GM12873 (cell line): Measurements from ENCODE around the gene PPP1R12B.
A peak's percentile ranks its signal among the peaks of the same experiment; 100 is the strongest.

Source experiments
- CTCF ChIP-seq: IDR thresholded peaks from 2 replicates; pipeline ENCODE4 v1.5.1; 2012; ENCODE audit warnings: low read depth, mild to moderate bottlenecking, moderate library complexity, low read length, control low read depth; ENCODE audit not compliant: insufficient read depth; ENCODE audit errors: missing control alignments

The PPP1R12B gene

GRCh38 chr1:202374099-202374498 lies 25.6 kb downstream of the PPP1R12B start:
- no peak for TF ChIP-seq CTCF

- TF ChIP-seq CTCF = no peak
These were observed 27.7 kb downstream of the PPP1R12B start for GRCh38 chr1:202376247-202376646.

- TF ChIP-seq CTCF = no peak
These were observed 48.8 kb downstream of the PPP1R12B start for GRCh38 chr1:202397256-202397655.

- peak; percentile 4 for TF ChIP-seq CTCF
These were observed 53.3 kb downstream of the PPP1R12B start for GRCh38 chr1:202401771-202402170.

GRCh38 chr1:202405928-202406327 lies 57.4 kb downstream of the PPP1R12B start:
- no peak for TF ChIP-seq CTCF

GRCh38 chr1:202411422-202411821 lies 62.9 kb downstream of the PPP1R12B start:
- no peak for TF ChIP-seq CTCF

- no peak for TF ChIP-seq CTCF
These were observed 68.1 kb downstream of the PPP1R12B start for GRCh38 chr1:202416641-202417040.
